Endodermal cell (in vitro differentiated cells): ENCODE data around the gene BSDC1. TPM values are rescaled to one million over a fixed set of nuclear protein-coding genes. Genes with fewer than 3 reads are reported as not detected.

ENCODE experiments used
- DNase-seq: peaks from one replicate; pipeline ENCODE4 v3.0.0-alpha.2; 2017
- H3K27ac ChIP-seq: 2 replicates; pipeline ENCODE4 v1.5.1; 2013; ENCODE audit warnings: mild to moderate bottlenecking, low read depth, low read length, moderate library complexity
- H3K27me3 ChIP-seq: 2 replicates; pipeline ENCODE4 v1.6.1; 2013; ENCODE audit warnings: mild to moderate bottlenecking, low read length, moderate library complexity; ENCODE audit not compliant: insufficient read depth, control insufficient read depth, poor library complexity, severe bottlenecking
- H3K36me3 ChIP-seq: 2 replicates; pipeline ENCODE4 v1.7.0; 2013; ENCODE audit warnings: mild to moderate bottlenecking, low read length, moderate library complexity; ENCODE audit not compliant: control insufficient read depth, insufficient read depth
- H3K4me1 ChIP-seq: one replicate; pipeline ENCODE4 v1.7.0; 2013; ENCODE audit warnings: low read length; ENCODE audit not compliant: control insufficient read depth, insufficient read depth
- H3K4me3 ChIP-seq: 2 replicates; pipeline ENCODE4 v1.5.1; 2013; ENCODE audit warnings: mild to moderate bottlenecking, low read length, moderate library complexity
- H3K9ac ChIP-seq: 2 replicates; pipeline ENCODE4 v1.6.1; 2013; ENCODE audit warnings: mild to moderate bottlenecking, low read length, moderate library complexity; ENCODE audit not compliant: poor library complexity, severe bottlenecking; ENCODE audit errors: extremely low read depth
- H3K9me3 ChIP-seq: 2 replicates; pipeline ENCODE4 v1.6.1; 2013; ENCODE audit warnings: mild to moderate bottlenecking, low read length, moderate library complexity; ENCODE audit not compliant: control insufficient read depth
- H3K27ac Mint-ChIP-seq: 2 replicates; pipeline ENCODE4 v1.8.0; 2020; ENCODE audit warnings: mixed read lengths
- H3K27me3 Mint-ChIP-seq: 2 replicates; pipeline ENCODE4 v1.8.0; 2021; ENCODE audit warnings: mild to moderate bottlenecking, mixed read lengths; ENCODE audit not compliant: insufficient read depth
- H3K36me3 Mint-ChIP-seq: 2 replicates; pipeline ENCODE4 v1.8.0; 2020; ENCODE audit warnings: low read depth, mixed read lengths
- H3K4me1 Mint-ChIP-seq: 2 replicates; pipeline ENCODE4 v1.8.0; 2020; ENCODE audit warnings: mixed read lengths
- H3K4me3 Mint-ChIP-seq: 2 replicates; pipeline ENCODE4 v1.8.0; 2020; ENCODE audit warnings: mild to moderate bottlenecking, moderate library complexity, mixed read lengths
- H3K9me3 Mint-ChIP-seq: 2 replicates; pipeline ENCODE4 v1.8.0; 2020; ENCODE audit warnings: mild to moderate bottlenecking, mixed read lengths
- CTCF ChIP-seq: fragments of 200-600 bp; sonication (generic); conservative IDR thresholded peaks from 2 replicates; pipeline ENCODE4 v1.5.0; 2021; ENCODE audit warnings: antibody characterized with exemption, mild to moderate bottlenecking
- WGBS, 2 experiments: methylation state at CpG; one replicate each; pipeline versions ENCODE4 v1.1.5 to v1.1.7; 2013; ENCODE audit warnings: missing lambda C conversion rate in 2 of 2, mixed read lengths in 1 of 2; ENCODE audit not compliant: insufficient coverage in 1 of 2, insufficient read length in 1 of 2; 5-methylcytosine and 5-hydroxymethylcytosine counted together
- total RNA-seq, 2 donors: library from RNA; stranded (reverse); fragmentation: NEBNext Ultra II Directional in 1 of 2; extraction: Animal tissue kit (Norgen Biotek cat#: 25700) in 1 of 2; gene quantifications; 2 replicates in 1 of 2; 3 replicates in 1 of 2; pipeline ENCODE4 v1.2.1, GENCODE V29; 2021

Gene BSDC1
- total RNA-seq, 2 donors from 2014 or later: 61.7 to 68.3 TPM

GRCh38 chr1:32342704-32343103 lies 51.5 kb downstream of the BSDC1 start:
- no peaks in the 10 kb centered on the region for H3K9me3 Mint-ChIP-seq

GRCh38 chr1:32341971-32342370 lies 52.3 kb downstream of the BSDC1 start:
- Mint-ChIP-seq H3K9me3 (no peaks in the 10 kb centered on the region), H3K27me3 (peaks cover 35% of the 10 kb centered on the region), H3K4me1 (peaks cover 9% of the 10 kb centered on the region), H3K27ac (no peak overlapping the region), H3K4me3 (no peak overlapping the region), H3K36me3 (no peaks in the 10 kb centered on the region)
- no peak for TF ChIP-seq CTCF
- Histone ChIP-seq H3K9ac (no peak overlapping the region), H3K36me3 (no peaks in the 10 kb centered on the region), H3K27me3 (peaks cover 4% of the 10 kb centered on the region), H3K27ac (no peak overlapping the region), H3K9me3 (no peaks in the 10 kb centered on the region), H3K4me1 (no peaks in the 10 kb centered on the region), H3K4me3 (no peak overlapping the region)
- 77 to 80% methylated on average over 5 of the region's 5 CpGs for WGBS, 2 experiments
- no peak for DNase-seq

More at GRCh38 chr1:32342704-32343103, 51.5 kb downstream of the BSDC1 start:
- Mint-ChIP-seq H3K27me3 (peaks cover 30% of the 10 kb centered on the region), H3K4me3 (no peak overlapping the region), H3K36me3 (no peaks in the 10 kb centered on the region), H3K27ac (no peak overlapping the region), H3K4me1 (peaks cover 8% of the 10 kb centered on the region)
- 95 to 100% methylated on average over 8 to 10 of the region's 10 CpGs for WGBS, 2 experiments
- no peak for DNase-seq
- no peaks in the 10 kb centered on the region for H3K36me3 ChIP-seq
- no peak overlapping the region for H3K4me3 ChIP-seq
- H3K9ac ChIP-seq: no peak overlapping the region
- H3K4me1 ChIP-seq: no peaks in the 10 kb centered on the region
- no peak for TF ChIP-seq CTCF
- no peaks in the 10 kb centered on the region for H3K9me3 ChIP-seq
- no peak overlapping the region for H3K27ac ChIP-seq
- no peaks in the 10 kb centered on the region for H3K27me3 ChIP-seq

- H3K9ac ChIP-seq: no peak overlapping the region
Measured at GRCh38 chr1:32341186-32341757, 53.0 kb downstream of the BSDC1 start.

More at GRCh38 chr1:32341186-32341757, 53.0 kb downstream of the BSDC1 start:
- H3K27ac ChIP-seq: no peak overlapping the region
- H3K4me3 Mint-ChIP-seq: no peak overlapping the region
- no peaks in the 10 kb centered on the region for H3K9me3 Mint-ChIP-seq
- H3K4me1 Mint-ChIP-seq: peaks cover 9% of the 10 kb centered on the region
- no peaks in the 10 kb centered on the region for H3K36me3 Mint-ChIP-seq
- H3K36me3 ChIP-seq: no peaks in the 10 kb centered on the region
- DNase-seq: no peak
- peaks cover 9% of the 10 kb centered on the region for H3K27me3 ChIP-seq
- H3K4me3 ChIP-seq: no peak overlapping the region
- no peaks in the 10 kb centered on the region for H3K4me1 ChIP-seq
- H3K27me3 Mint-ChIP-seq: peaks cover 33% of the 10 kb centered on the region
- no peak for TF ChIP-seq CTCF
- no peak overlapping the region for H3K27ac Mint-ChIP-seq
- WGBS, 2 experiments: 93 to 96% methylated on average over 7 to 11 of the region's 11 CpGs
- H3K9me3 ChIP-seq: no peaks in the 10 kb centered on the region
